NCI-H2171 (cell line): ENCODE measurements around the gene HDGFL1.

ENCODE experiments used
- DNase-seq: peaks from one replicate; lab custom pipeline; 2025; lab: John Stamatoyannopoulos, UW

The HDGFL1 gene

GRCh38 chr6:22569281-22570184 is at the start of gene HDGFL1:
Gene HDGFL1 (plus strand): TSS chr6:22569566. CDS start chr6:22569576, 10 bp downstream.
- no peak for DNase-seq

- no peak for DNase-seq
Observed at GRCh38 chr6:22521035-22521434, 48.3 kb upstream of the HDGFL1 start.

GRCh38 chr6:22526736-22527135 is 42.6 kb upstream of the HDGFL1 start:
- DNase-seq: no peak

- no peak for DNase-seq
Observed at GRCh38 chr6:22529866-22530265, 39.5 kb upstream of the HDGFL1 start.

- DNase-seq: no peak
Observed at GRCh38 chr6:22530506-22530905, 38.9 kb upstream of the HDGFL1 start.

- DNase-seq: no peak
Observed at GRCh38 chr6:22536122-22536521, 33.2 kb upstream of the HDGFL1 start.

GRCh38 chr6:22544476-22544875 is 24.9 kb upstream of the HDGFL1 start:
- no peak for DNase-seq

- DNase-seq: no peak
Observed at GRCh38 chr6:22545051-22545450, 24.3 kb upstream of the HDGFL1 start.

- DNase-seq: no peak
Observed at GRCh38 chr6:22546236-22546635, 23.1 kb upstream of the HDGFL1 start.

GRCh38 chr6:22550971-22551670 is 18.2 kb upstream of the HDGFL1 start:
- DNase-seq: no peak

- DNase-seq: no peak
Observed at GRCh38 chr6:22556266-22556665, 13.1 kb upstream of the HDGFL1 start.

- DNase-seq: no peak
Observed at GRCh38 chr6:22557007-22557406, 12.4 kb upstream of the HDGFL1 start.

- no peak for DNase-seq
Observed at GRCh38 chr6:22558288-22558882, 11.0 kb upstream of the HDGFL1 start.

- DNase-seq: no peak
Observed at GRCh38 chr6:22568854-22569253, 512 bp upstream of the HDGFL1 start.

- DNase-seq: no peak
Observed at GRCh38 chr6:22570185-22570551, 802 bp downstream of the HDGFL1 start.

GRCh38 chr6:22575190-22575589 is 5.8 kb downstream of the HDGFL1 start:
- DNase-seq: no peak

GRCh38 chr6:22579439-22579838 is 10.1 kb downstream of the HDGFL1 start:
- no peak for DNase-seq

GRCh38 chr6:22580337-22580736 is 11.0 kb downstream of the HDGFL1 start:
- no peak for DNase-seq

- DNase-seq: no peak
Observed at GRCh38 chr6:22582417-22583205, 13.2 kb downstream of the HDGFL1 start.

GRCh38 chr6:22583230-22583629 is 13.9 kb downstream of the HDGFL1 start:
- DNase-seq: no peak

GRCh38 chr6:22583927-22584326 is 14.6 kb downstream of the HDGFL1 start:
- no peak for DNase-seq

GRCh38 chr6:22589118-22589517 is 19.8 kb downstream of the HDGFL1 start:
- no peak for DNase-seq
